Activated T-cell treated with anti-CD3 and anti-CD28 coated beads, Interleukin-2, amount 50 U/mL, for 72 hours (primary cell): ENCODE data around the gene OTUD4. TPM values are rescaled to one million over a fixed set of nuclear protein-coding genes. Genes with fewer than 3 reads are reported as not detected.
"Not testable (repeated sequence)": the region's sequence is repeated elsewhere in the genome, so short reads cannot be mapped to it uniquely, and the experiment has no call there.

ENCODE experiments used
- ATAC-seq, 2 donors: fragments of 150-1000 bp; cut with Tn5 transposase; replicated peaks in 1 of 2; 2 replicates each; pipeline ENCODE4 v1.10.0; 2021; ENCODE audit warnings: moderate library complexity in 2 of 2, mild to moderate bottlenecking in 1 of 2
- DNase-seq, 2 donors: peaks; one replicate each; pipeline ENCODE4 v3.0.0; 2021 to 2022; ENCODE audit warnings: mixed read lengths in 1 of 2
- H3K27ac Mint-ChIP-seq: one replicate; pipeline ENCODE4 v1.8.0; 2022; ENCODE audit warnings: mild to moderate bottlenecking, moderate library complexity, mixed read lengths
- H3K27me3 Mint-ChIP-seq: one replicate; pipeline ENCODE4 v1.8.0; 2022; ENCODE audit warnings: low read depth, mixed read lengths
- H3K36me3 Mint-ChIP-seq, 2 donors: one replicate each; pipeline ENCODE4 v1.8.0; 2022; ENCODE audit warnings: mixed read lengths in 2 of 2, mild to moderate bottlenecking in 1 of 2; ENCODE audit not compliant: insufficient read depth in 2 of 2
- H3K4me1 Mint-ChIP-seq: one replicate; pipeline ENCODE4 v1.8.0; 2022; ENCODE audit warnings: low read depth, mixed read lengths
- H3K4me3 Mint-ChIP-seq, 2 donors: one replicate each; pipeline ENCODE4 v1.8.0; 2022; ENCODE audit warnings: mild to moderate bottlenecking in 2 of 2, mixed read lengths in 2 of 2, moderate library complexity in 2 of 2
- H3K9me3 Mint-ChIP-seq, 2 donors: one replicate each; pipeline ENCODE4 v1.8.0; 2022; ENCODE audit warnings: mixed read lengths in 2 of 2
- total RNA-seq, 2 donors: library from RNA; stranded (reverse); gene quantifications; one replicate each; pipeline ENCODE4 v1.2.3, GENCODE V29; 2022

Gene OTUD4, protein sequence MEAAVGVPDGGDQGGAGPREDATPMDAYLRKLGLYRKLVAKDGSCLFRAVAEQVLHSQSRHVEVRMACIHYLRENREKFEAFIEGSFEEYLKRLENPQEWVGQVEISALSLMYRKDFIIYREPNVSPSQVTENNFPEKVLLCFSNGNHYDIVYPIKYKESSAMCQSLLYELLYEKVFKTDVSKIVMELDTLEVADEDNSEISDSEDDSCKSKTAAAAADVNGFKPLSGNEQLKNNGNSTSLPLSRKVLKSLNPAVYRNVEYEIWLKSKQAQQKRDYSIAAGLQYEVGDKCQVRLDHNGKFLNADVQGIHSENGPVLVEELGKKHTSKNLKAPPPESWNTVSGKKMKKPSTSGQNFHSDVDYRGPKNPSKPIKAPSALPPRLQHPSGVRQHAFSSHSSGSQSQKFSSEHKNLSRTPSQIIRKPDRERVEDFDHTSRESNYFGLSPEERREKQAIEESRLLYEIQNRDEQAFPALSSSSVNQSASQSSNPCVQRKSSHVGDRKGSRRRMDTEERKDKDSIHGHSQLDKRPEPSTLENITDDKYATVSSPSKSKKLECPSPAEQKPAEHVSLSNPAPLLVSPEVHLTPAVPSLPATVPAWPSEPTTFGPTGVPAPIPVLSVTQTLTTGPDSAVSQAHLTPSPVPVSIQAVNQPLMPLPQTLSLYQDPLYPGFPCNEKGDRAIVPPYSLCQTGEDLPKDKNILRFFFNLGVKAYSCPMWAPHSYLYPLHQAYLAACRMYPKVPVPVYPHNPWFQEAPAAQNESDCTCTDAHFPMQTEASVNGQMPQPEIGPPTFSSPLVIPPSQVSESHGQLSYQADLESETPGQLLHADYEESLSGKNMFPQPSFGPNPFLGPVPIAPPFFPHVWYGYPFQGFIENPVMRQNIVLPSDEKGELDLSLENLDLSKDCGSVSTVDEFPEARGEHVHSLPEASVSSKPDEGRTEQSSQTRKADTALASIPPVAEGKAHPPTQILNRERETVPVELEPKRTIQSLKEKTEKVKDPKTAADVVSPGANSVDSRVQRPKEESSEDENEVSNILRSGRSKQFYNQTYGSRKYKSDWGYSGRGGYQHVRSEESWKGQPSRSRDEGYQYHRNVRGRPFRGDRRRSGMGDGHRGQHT
- 10 to 100 TPM; 50.0 to 67.3 TPM for total RNA-seq

DNA sequence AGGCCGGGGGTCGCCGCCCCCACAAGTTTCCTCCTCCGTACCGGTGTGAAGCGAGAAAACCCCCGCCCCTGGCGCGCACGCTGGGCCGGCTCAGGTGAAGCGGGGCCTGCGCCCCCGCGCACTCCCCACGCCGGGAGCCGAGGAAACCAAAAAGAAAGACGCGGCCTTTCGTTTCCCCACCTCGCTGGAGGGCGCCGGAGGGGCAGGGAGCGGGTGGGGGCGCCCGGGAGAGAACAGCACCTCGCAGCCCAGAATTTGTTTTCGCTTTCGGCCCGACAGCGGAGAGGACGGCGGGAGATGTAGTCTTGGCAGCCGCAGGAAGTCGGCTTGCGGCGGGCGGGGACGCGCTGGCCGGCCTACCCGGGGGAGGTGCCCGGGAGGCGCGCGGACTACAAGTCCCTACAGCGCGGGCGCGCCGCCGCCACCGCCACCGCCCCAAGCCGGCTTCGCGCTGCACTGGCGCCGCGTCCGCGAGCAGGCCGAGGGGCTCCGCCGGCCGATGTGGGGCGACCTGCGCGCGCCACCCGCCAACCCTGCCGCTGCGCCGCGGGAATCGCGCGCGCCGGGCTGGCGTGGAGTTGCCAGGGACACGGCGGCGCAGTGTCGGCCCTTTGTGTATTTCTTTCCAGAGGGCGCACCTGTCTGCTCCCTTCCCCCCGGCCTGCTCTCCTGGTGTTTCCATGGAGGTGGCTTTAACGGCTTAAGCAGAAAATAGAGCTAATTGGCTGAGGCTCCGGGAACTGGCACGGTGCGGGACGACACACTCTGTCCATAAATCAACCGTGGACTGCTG is at the start of gene OTUD4:
OTUD4 (minus strand) TSS at position 292 of the 793 bp plus-strand sequence. CDS start 616 bp downstream, outside the sequence.
- ATAC-seq (peak; percentile 82), DNase-seq (peak; percentile 96)
- Mint-ChIP-seq H3K36me3 (peaks cover 7 to 13% of the 10 kb centered on the region in 2 donors), H3K9me3 (no peaks in the 10 kb centered on the region), H3K4me1 (peaks cover 34% of the 10 kb centered on the region), H3K27me3 (no peaks in the 10 kb centered on the region), H3K4me3 (peak within 1 kb of the TSS; percentile 96 to 99), H3K27ac (peak within 1 kb of the TSS; percentile 94)

DNA sequence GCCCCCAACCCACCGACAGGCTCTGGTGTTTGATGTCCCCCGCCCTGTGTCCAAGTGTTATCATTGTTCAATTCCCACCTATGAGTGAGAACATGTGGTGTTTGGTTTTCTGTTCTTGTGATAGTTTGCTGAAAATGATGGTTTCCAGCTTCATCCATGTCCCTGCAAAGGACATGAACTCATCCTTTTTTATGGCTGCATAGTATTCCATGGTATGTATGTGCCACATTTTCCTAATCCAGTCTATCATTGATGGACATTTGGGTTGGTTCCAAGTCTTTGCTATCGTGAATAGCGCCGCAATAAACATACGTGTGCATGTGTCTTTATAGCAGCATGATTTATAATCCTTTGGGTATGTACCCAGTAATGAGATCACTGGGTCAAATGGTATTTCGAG is 42.8 kb upstream of the OTUD4 start:
- H3K27ac Mint-ChIP-seq, ATAC-seq, H3K4me3 Mint-ChIP-seq, H3K4me1 Mint-ChIP-seq, H3K9me3 Mint-ChIP-seq, DNase-seq, H3K36me3 Mint-ChIP-seq, H3K27me3 Mint-ChIP-seq: not testable (repeated sequence)

DNA sequence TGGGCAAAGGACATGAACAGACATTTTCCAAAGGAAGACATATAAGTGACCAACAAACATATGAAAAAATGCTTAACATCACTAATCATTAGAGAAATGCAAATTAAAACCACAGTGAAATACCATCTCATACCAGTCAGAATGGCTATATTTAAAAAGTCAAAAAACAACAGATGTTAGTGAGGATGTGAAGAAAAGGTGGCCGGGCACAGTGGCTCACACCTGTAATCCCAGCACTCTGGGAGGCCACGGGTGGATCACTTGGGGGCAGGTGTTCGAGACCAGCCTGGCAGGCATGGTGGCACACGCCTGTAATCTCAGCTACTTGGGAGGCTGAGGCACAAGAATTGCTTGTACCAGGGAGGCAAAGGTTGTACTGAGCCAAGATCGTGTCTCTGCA is 41.1 kb upstream of the OTUD4 start:
- not testable (repeated sequence) for H3K36me3 Mint-ChIP-seq, H3K27ac Mint-ChIP-seq, H3K9me3 Mint-ChIP-seq, H3K4me3 Mint-ChIP-seq, DNase-seq, H3K27me3 Mint-ChIP-seq, ATAC-seq, H3K4me1 Mint-ChIP-seq

DNA sequence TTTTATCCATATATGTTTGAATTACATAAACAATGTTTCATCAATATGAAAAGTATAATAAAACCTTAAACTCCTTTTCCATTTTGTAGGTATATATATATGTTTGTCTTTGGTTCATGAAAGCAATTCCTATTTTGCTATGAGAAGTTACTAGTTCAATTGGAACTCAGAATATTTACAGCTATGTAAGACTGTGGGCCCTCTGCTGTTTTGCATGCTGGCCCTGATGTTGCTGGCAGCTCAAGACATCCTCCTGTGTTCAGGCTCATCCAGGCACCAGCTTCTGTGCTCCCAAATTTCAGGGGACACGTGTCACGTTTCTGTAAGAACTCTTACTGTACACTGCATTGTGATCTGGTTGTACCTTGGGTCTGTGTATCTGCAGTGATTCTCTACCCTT is 38.7 kb upstream of the OTUD4 start:
- Mint-ChIP-seq H3K27ac (no peak overlapping the region), H3K4me1 (no peaks in the 10 kb centered on the region), H3K36me3 (no peaks in the 10 kb centered on the region), H3K4me3 (no peak overlapping the region), H3K9me3 (peaks cover 2 to 4% of the 10 kb centered on the region in 2 donors), H3K27me3 (no peaks in the 10 kb centered on the region)
- no peak for DNase-seq
- ATAC-seq: no peak

DNA sequence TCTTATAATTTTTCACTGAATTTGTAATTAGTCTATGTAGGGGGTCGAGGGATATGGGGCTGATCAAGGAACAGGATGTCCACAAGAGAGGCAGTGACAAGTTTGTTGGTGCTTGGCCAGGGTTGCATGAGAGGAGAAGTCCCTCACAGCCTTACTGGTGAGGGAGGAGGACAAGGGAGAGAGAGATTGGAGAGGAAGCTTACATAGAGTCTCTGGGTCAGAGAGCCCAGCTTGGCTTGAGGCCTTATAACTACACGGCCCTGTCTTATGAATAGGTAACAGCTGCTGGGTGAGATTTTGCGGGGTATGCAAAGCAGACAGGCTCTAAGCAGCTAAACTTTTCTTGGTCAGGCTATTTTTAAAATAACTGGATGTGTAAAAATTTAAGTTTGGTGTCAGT is 37.9 kb upstream of the OTUD4 start:
- no peak overlapping the region for H3K4me3 Mint-ChIP-seq
- no peak for DNase-seq

DNA sequence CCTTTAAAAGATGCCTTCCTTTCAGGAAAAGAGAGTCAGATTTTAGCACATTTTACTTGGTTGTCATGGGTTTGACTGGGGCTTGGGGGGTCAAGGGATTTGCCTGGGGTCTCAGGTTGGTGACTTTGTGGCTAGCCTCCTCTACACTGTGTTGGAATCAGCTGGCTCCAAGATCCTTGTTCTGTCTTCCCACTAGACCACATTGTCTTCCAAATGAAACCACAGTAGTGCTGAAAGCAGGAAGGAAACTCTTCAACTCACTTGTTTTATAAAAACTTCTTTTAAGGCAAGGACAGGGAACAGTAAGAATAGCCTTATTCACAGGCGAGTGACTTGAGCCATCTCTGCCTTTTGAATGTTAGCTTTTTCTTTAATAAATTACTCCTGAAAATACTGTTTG is 37.0 kb upstream of the OTUD4 start:
- no peak overlapping the region for H3K27ac Mint-ChIP-seq
- H3K4me1 Mint-ChIP-seq: no peaks in the 10 kb centered on the region
- H3K9me3 Mint-ChIP-seq: no peaks in the 10 kb centered on the region
- ATAC-seq (no peak), DNase-seq (no peak)
- no peaks in the 10 kb centered on the region for H3K27me3 Mint-ChIP-seq
- no peaks in the 10 kb centered on the region for H3K36me3 Mint-ChIP-seq
- no peak overlapping the region for H3K4me3 Mint-ChIP-seq

More for the DNA sequence above, 37.9 kb upstream of the OTUD4 start:
- no peak for ATAC-seq
- no peaks in the 10 kb centered on the region for H3K4me1 Mint-ChIP-seq
- no peak overlapping the region for H3K27ac Mint-ChIP-seq
- H3K9me3 Mint-ChIP-seq: no peaks in the 10 kb centered on the region
- H3K36me3 Mint-ChIP-seq: no peaks in the 10 kb centered on the region
- H3K27me3 Mint-ChIP-seq: no peaks in the 10 kb centered on the region

DNA sequence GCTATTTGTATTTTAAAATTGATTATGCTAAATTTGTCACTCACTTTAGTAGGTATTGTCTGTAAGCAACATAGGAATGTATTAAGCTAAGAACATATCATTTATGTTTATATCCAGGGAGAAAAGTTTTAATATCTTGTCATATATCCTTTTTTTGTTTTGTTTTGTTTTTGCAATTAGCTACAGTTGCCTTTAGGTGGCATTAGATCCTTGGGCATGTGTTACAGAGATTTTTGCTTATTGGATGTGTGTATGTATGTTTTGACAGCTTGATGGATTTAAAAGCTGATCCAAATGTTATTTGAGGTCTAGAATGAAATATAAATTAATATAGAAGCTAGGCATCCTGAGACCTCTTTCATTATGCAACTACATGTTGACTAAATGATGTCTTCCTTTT is 36.1 kb upstream of the OTUD4 start:
- ATAC-seq (no peak), DNase-seq (no peak)
- H3K36me3 Mint-ChIP-seq: no peaks in the 10 kb centered on the region
- H3K27ac Mint-ChIP-seq: no peak overlapping the region
- H3K9me3 Mint-ChIP-seq: no peaks in the 10 kb centered on the region
- H3K4me1 Mint-ChIP-seq: no peaks in the 10 kb centered on the region
- H3K27me3 Mint-ChIP-seq: no peaks in the 10 kb centered on the region
- H3K4me3 Mint-ChIP-seq: no peak overlapping the region

DNA sequence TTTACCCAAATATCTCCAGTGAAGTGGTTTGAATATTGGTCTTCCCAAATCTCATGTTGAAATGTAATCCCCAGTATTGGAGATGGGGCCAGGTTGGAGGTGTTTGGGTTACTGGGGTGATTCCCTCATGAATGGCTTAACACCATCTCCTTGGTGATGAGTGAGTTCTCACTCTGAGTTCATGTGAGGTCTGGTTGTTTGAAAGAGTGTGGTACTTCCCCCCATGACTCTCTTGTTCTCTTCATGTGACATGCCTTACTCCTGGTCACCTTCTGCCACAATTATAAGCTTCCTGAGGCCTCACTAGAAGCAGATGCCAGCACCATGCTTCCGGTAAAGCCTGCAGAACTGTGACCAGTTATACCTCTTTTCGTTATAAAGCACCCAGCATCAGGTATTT is 32.9 kb upstream of the OTUD4 start:
- ATAC-seq: peak; percentile 36 to 60
- no peak overlapping the region for H3K4me3 Mint-ChIP-seq
- no peak for DNase-seq
- no peaks in the 10 kb centered on the region for H3K9me3 Mint-ChIP-seq
- H3K4me1 Mint-ChIP-seq: no peaks in the 10 kb centered on the region
- no peaks in the 10 kb centered on the region for H3K27me3 Mint-ChIP-seq
- H3K27ac Mint-ChIP-seq: no peak overlapping the region
- no peaks in the 10 kb centered on the region for H3K36me3 Mint-ChIP-seq

DNA sequence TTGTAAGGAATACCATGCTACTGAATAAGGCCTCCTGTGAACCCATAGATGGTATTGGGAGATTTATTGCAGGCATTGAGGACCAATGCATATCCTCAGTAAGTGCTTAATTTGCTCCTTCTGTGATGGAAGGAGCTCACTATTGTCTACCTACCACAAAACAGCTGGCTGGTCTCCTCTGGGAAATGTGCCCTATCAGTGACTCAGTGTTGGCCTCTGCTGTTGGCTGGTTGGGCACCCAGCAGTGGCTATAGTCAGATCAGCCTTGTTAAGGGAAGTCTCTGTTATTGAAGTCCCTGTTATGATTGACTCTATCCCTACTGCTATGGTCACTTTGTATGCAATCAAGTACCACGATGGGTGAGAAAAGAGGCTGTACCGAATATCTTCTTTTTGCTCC is 27.5 kb upstream of the OTUD4 start:
- peaks cover 0 to 2% of the 10 kb centered on the region in 2 donors for H3K9me3 Mint-ChIP-seq
- no peaks in the 10 kb centered on the region for H3K27me3 Mint-ChIP-seq
- no peak overlapping the region for H3K27ac Mint-ChIP-seq
- H3K4me1 Mint-ChIP-seq: no peaks in the 10 kb centered on the region
- ATAC-seq: no peak
- H3K4me3 Mint-ChIP-seq: no peak overlapping the region
- no peak for DNase-seq
- H3K36me3 Mint-ChIP-seq: peaks cover 0 to 1% of the 10 kb centered on the region in 2 donors

DNA sequence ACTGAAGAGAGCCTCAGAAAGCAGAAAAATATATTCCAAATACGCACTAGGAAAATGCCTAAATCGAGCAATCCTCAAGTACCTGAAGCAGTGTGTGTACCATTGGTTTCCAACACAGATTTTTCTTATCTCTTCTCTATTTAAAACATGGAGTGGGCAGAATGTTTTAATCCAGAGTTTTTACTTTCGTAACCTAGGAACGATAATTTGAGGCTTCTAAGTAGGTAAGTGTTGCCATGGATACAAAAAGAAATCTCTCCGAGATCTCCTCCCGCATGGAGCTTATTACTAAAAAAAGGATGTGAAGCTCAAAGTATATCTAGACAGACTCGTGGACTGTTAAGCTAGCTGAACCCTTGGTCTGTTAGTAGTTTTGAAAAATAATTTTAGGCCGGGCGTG is 23.0 kb upstream of the OTUD4 start:
- DNase-seq (no peak), ATAC-seq (no peak)
- H3K4me3 Mint-ChIP-seq: no peak overlapping the region
- peaks cover 0 to 2% of the 10 kb centered on the region in 2 donors for H3K9me3 Mint-ChIP-seq
- H3K4me1 Mint-ChIP-seq: no peaks in the 10 kb centered on the region
- no peaks in the 10 kb centered on the region for H3K27me3 Mint-ChIP-seq
- H3K36me3 Mint-ChIP-seq: peaks cover 0 to 1% of the 10 kb centered on the region in 2 donors
- no peak overlapping the region for H3K27ac Mint-ChIP-seq

DNA sequence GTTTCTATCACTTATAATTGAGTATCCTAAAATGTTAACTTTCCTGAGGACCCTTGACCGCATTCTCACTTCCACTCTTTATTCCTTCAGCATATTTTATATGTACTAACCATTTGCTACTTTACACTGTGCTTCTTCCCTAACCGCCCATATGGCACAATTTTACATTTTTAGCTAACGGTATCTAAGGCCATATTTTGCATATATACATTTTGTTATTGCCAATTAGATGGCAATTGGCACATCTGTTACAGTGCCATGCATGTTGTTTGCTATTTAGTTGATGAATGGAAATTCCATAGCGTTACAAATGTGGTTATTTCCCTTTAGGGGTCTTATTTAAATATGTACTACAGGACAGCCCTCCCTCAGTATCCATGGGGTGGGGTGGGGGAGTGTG is 20.0 kb upstream of the OTUD4 start:
- H3K4me3 Mint-ChIP-seq: no peak overlapping the region
- no peaks in the 10 kb centered on the region for H3K4me1 Mint-ChIP-seq
- ATAC-seq (no peak), DNase-seq (no peak)
- H3K27me3 Mint-ChIP-seq: no peaks in the 10 kb centered on the region
- H3K9me3 Mint-ChIP-seq: no peaks in the 10 kb centered on the region
- no peaks in the 10 kb centered on the region for H3K36me3 Mint-ChIP-seq
- no peak overlapping the region for H3K27ac Mint-ChIP-seq

DNA sequence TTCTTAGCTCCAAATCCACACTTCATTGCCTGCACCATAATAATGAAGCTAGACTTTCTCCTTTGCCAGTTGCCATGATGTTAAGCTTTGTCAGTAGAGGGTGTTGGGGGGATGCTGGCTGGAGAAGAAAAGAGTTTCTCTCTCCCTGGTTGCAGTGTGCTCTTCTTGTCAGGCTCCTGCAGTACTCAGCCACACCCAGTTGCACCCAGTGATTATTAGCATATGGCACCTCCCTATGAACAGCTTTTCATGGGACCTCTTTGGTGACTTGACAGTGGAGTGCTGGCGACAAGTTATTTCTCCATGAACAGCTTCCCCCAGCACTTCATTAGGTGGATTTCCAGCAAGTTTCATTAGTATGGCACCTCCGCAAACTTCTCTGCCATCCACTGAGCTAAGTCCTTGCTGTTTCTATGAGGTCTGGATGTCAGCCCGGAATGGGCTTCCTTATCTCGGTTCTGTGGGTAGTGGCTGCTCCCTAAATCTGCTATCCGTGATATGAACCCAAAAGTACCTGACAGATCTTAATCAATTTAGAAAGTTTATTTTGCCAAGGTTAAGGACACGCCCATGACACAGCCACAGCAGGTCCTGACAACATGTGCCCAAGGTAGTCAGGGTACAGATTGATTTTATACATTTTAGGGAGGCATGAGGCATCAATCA is 18.8 kb upstream of the OTUD4 start:
- no peak overlapping the region for H3K27ac Mint-ChIP-seq
- H3K27me3 Mint-ChIP-seq: peaks cover 2% of the 10 kb centered on the region
- H3K4me1 Mint-ChIP-seq: no peaks in the 10 kb centered on the region
- H3K36me3 Mint-ChIP-seq: no peaks in the 10 kb centered on the region
- DNase-seq (no peak), ATAC-seq (no peak)
- H3K9me3 Mint-ChIP-seq: no peaks in the 10 kb centered on the region
- no peak overlapping the region for H3K4me3 Mint-ChIP-seq
